Stimulated activated CD8-positive, alpha-beta memory T cell treated with anti-CD3 and anti-CD28 coated beads, Interleukin-12 subunit alpha, Interleukin-12 subunit beta, amount 100 ng/mL, for 4 hours (primary cell): ENCODE data around the gene PLEKHG5.

Experiments
- DNase-seq: peaks from one replicate; pipeline ENCODE4 v3.0.0-alpha.2; 2020; ENCODE audit warnings: low read depth

Gene PLEKHG5

GRCh38 chr1:6426277-6426971 lies 65.0 kb downstream of the PLEKHG5 start:
- DNase-seq: no peak

- no peak for DNase-seq
Measured at GRCh38 chr1:6425658-6426057, 65.8 kb downstream of the PLEKHG5 start.

- no peak for DNase-seq
Measured at GRCh38 chr1:6424619-6425593, 66.6 kb downstream of the PLEKHG5 start, which contains the start of gene ESPN. TSS of gene ESPN (plus strand) at chr1:6424776. CDS start at chr1:6424956, 180 bp downstream.

GRCh38 chr1:6424000-6424565 lies 67.4 kb downstream of the PLEKHG5 start:
- no peak for DNase-seq

GRCh38 chr1:6423321-6423999 lies 68.0 kb downstream of the PLEKHG5 start:
- peak; percentile 53 for DNase-seq

GRCh38 chr1:6421266-6421665 lies 70.2 kb downstream of the PLEKHG5 start:
- DNase-seq: no peak

- no peak for DNase-seq
Measured at GRCh38 chr1:6420454-6421042, 70.9 kb downstream of the PLEKHG5 start.

- DNase-seq: no peak
Measured at GRCh38 chr1:6419804-6420453, 71.5 kb downstream of the PLEKHG5 start, which contains the start of gene HES2. TSS of gene HES2 (minus strand) at chr1:6419919. CDS start at chr1:6419820, 99 bp downstream.

- no peak for DNase-seq
Measured at GRCh38 chr1:6419397-6419803, 72.1 kb downstream of the PLEKHG5 start.

- no peak for DNase-seq
Measured at GRCh38 chr1:6418668-6419396, 72.6 kb downstream of the PLEKHG5 start.

GRCh38 chr1:6417961-6418667 lies 73.4 kb downstream of the PLEKHG5 start:
- no peak for DNase-seq
